Stimulated activated CD8-positive, alpha-beta memory T cell treated with anti-CD3 and anti-CD28 coated beads, Interleukin-7, amount 100 ng/mL, for 48 hours (primary cell): ENCODE measurements around the gene HSDL1.

Experiments
- DNase-seq, 2 donors: peaks; one replicate each; pipeline ENCODE4 v3.0.0-alpha.2; 2020; ENCODE audit warnings: low read depth in 1 of 2; ENCODE audit errors: extremely low read depth in 1 of 2

Gene HSDL1

GRCh38 chr16:84084570-84085270 is 60.3 kb downstream of the HSDL1 start:
- peak; percentile 20 to 61 for DNase-seq

GRCh38 chr16:84082835-84083569 is 62.0 kb downstream of the HSDL1 start:
- DNase-seq = no peak

GRCh38 chr16:84082110-84082509 is 62.9 kb downstream of the HSDL1 start:
- DNase-seq = no peak

- no peak for DNase-seq
Observed at GRCh38 chr16:84081446-84081989, 63.5 kb downstream of the HSDL1 start.

GRCh38 chr16:84080813-84081212 is 64.2 kb downstream of the HSDL1 start:
- no peak for DNase-seq

- no peak for DNase-seq
Observed at GRCh38 chr16:84080378-84080777, 64.6 kb downstream of the HSDL1 start.

- no peak for DNase-seq
Observed at GRCh38 chr16:84079664-84080063, 65.3 kb downstream of the HSDL1 start.

GRCh38 chr16:84075376-84075775 is 69.6 kb downstream of the HSDL1 start:
- DNase-seq = no peak

GRCh38 chr16:84074721-84075120 is 70.3 kb downstream of the HSDL1 start:
- DNase-seq = no peak
